ENCODE data around the gene SVEP1. TPM values are rescaled to one million over a fixed set of nuclear protein-coding genes. Genes with fewer than 3 reads are reported as not detected.

The SVEP1 gene
- total RNA-seq, 4 donors from 2014 or later = 37.2 to 70.4 (median 58.4) TPM

DNA sequence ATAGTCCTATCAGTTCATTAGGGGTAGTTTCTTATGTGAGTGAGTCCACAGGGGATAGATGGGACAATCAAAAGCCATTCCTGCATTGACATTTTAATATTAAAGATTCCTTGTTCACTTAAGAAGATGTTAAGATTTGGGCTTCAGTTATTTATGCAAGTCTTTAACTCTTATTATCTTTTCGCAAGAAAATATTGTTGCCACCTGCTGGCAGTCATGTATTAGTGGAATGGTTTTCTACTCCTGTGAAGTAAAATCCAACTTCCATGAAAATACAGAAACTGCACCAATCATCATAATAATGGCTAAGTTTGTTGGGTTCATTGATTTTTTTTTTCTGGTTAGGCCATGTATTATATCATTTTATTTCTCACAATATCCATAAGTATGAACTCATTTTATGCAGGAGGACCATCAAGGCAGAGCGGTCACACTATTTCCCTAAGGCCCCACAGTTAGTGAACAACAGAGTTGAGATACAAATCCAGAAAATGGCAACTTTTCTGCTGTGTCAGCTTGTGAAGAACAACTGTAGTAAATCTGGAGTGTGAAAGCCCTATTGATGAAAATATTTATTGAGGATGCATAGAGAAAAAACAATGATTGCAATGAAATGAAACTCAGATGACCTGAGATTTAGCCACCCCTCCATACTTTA, 153.4 kb downstream of the SVEP1 start:
- 71 to 81% methylated on average over 2 of the region's 2 CpGs for WGBS, 2 donors (ENCODE audit: low coverage in 1 of 2)
- Histone ChIP-seq H3K4me1 (no peaks in the 10 kb centered on the region), H3K27ac (no peak overlapping the region), H3K9me3 (no peaks in the 10 kb centered on the region), H3K36me3 (peaks cover 0 to 10% of the 10 kb centered on the region in 2 donors), H3K27me3 (no peaks in the 10 kb centered on the region), H3K4me3 (no peak overlapping the region)
- ATAC-seq = no peak
- TF ChIP-seq EP300 (IDR thresholded peaks at IDR 0.05) = no peak
- TF ChIP-seq CTCF (IDR thresholded peaks at IDR 0.05) = no peak
- TF ChIP-seq POLR2A (IDR thresholded peaks at IDR 0.05) = no peak
- TF ChIP-seq POLR2AphosphoS5 (IDR thresholded peaks at IDR 0.05) = no peak

DNA sequence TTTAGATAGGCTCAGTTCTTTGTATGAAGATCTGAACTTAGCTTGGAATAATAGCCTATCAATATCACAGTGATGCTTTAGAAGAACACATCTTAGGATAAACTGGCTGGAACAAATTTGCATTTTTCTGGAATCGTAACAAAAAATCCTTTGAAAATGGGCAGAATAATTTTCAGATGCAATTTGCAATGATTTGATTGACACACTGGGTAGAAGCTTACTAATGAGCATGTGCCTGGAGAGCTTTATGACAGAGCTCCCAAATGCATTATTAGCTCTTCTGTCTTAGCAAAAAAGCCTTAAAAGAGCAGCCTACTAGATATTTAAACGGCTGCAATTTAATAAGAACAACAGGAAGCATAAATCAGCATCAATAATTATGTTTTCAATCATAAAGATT, 165.1 kb downstream of the SVEP1 start:
- H3K4me3 ChIP-seq = no peak overlapping the region
- ATAC-seq = no peak
- no peaks in the 10 kb centered on the region for H3K9me3 ChIP-seq
- no peaks in the 10 kb centered on the region for H3K27me3 ChIP-seq
- H3K36me3 ChIP-seq = peaks cover 0 to 21% of the 10 kb centered on the region in 2 donors
- 71 to 88% methylated on average over 2 of the region's 2 CpGs for whole genome bisulfite sequencing, 2 donors (ENCODE audit: low coverage in 1 of 2)
- TF ChIP-seq POLR2A (IDR thresholded peaks at IDR 0.05) (no peak), EP300 (IDR thresholded peaks at IDR 0.05) (no peak), CTCF (IDR thresholded peaks at IDR 0.05) (no peak), POLR2AphosphoS5 (IDR thresholded peaks at IDR 0.05) (no peak)
- H3K4me1 ChIP-seq = no peaks in the 10 kb centered on the region
- no peak overlapping the region for H3K27ac ChIP-seq

DNA sequence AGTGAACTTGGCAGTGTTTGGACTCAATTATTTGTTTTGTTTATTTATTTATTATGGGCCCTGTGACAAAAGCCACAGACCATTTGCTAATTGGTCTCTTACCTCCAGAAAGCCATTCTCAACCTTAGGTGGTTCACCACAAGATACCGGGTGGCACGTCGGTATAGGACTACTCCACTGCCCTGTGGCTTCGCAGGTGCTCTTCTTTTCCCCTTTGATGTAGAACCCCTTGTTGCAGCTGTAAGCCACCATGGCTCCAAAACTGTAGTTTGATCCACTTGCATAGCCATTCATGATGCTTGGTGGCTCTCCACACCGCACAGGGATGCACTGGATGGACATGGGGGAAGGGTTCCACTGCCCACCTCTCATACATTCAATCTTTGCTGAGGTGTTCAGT, 168.6 kb downstream of the SVEP1 start:
- peaks cover 0 to 34% of the 10 kb centered on the region in 2 donors for H3K36me3 ChIP-seq
- no peak for ATAC-seq
- H3K27ac ChIP-seq = no peak overlapping the region
- 84 to 93% methylated on average over 4 of the region's 5 CpGs for WGBS, 2 donors (ENCODE audit: low coverage in 1 of 2)
- no peaks in the 10 kb centered on the region for H3K9me3 ChIP-seq
- no peak for TF ChIP-seq EP300 (IDR thresholded peaks at IDR 0.05)
- no peak for TF ChIP-seq CTCF (IDR thresholded peaks at IDR 0.05)
- TF ChIP-seq POLR2AphosphoS5 (IDR thresholded peaks at IDR 0.05) = no peak
- no peak for TF ChIP-seq POLR2A (IDR thresholded peaks at IDR 0.05)
- no peaks in the 10 kb centered on the region for H3K4me1 ChIP-seq
- no peak overlapping the region for H3K4me3 ChIP-seq
- H3K27me3 ChIP-seq = no peaks in the 10 kb centered on the region

GRCh38 chr9:110408598-110408997, 170.9 kb downstream of the SVEP1 start:
- 93 to 100% methylated on average over 3 to 7 of the region's 7 CpGs for WGBS, 2 donors (ENCODE audit: low coverage in 1 of 2)
- Histone ChIP-seq H3K4me3 (no peak overlapping the region), H3K36me3 (peaks cover 0 to 29% of the 10 kb centered on the region in 2 donors), H3K9me3 (no peaks in the 10 kb centered on the region), H3K27ac (no peak overlapping the region), H3K4me1 (no peaks in the 10 kb centered on the region), H3K27me3 (no peaks in the 10 kb centered on the region)
- no peak for ATAC-seq
- TF ChIP-seq POLR2A (IDR thresholded peaks at IDR 0.05) (no peak), EP300 (IDR thresholded peaks at IDR 0.05) (no peak), CTCF (IDR thresholded peaks at IDR 0.05) (no peak), POLR2AphosphoS5 (IDR thresholded peaks at IDR 0.05) (no peak)

- 79 to 89% methylated on average over 6 to 7 of the region's 9 CpGs for WGBS, 2 donors (ENCODE audit: low coverage in 1 of 2)
- no peak for ATAC-seq
- Histone ChIP-seq H3K4me1 (no peaks in the 10 kb centered on the region), H3K9me3 (no peaks in the 10 kb centered on the region), H3K27ac (no peak overlapping the region), H3K27me3 (no peaks in the 10 kb centered on the region), H3K4me3 (no peak overlapping the region), H3K36me3 (peaks cover 0 to 23% of the 10 kb centered on the region in 2 donors)
- TF ChIP-seq CTCF (IDR thresholded peaks at IDR 0.05) (no peak), POLR2AphosphoS5 (IDR thresholded peaks at IDR 0.05) (no peak), POLR2A (IDR thresholded peaks at IDR 0.05) (no peak), EP300 (IDR thresholded peaks at IDR 0.05) (no peak)
Measured at GRCh38 chr9:110405858-110406443, 173.6 kb downstream of the SVEP1 start.

Measured in gastroesophageal sphincter (tissue), 4 donors.